GM18907 (cell line): ENCODE data around the gene FGFR3.

Experiments
- ATAC-seq: cut with Tn5 transposase; IDR thresholded peaks from one replicate; pipeline ENCODE4 v1.9.1; 2021; ENCODE audit warnings: mild to moderate bottlenecking, moderate library complexity; ENCODE audit not compliant: unreplicated experiment

Gene FGFR3

DNA sequence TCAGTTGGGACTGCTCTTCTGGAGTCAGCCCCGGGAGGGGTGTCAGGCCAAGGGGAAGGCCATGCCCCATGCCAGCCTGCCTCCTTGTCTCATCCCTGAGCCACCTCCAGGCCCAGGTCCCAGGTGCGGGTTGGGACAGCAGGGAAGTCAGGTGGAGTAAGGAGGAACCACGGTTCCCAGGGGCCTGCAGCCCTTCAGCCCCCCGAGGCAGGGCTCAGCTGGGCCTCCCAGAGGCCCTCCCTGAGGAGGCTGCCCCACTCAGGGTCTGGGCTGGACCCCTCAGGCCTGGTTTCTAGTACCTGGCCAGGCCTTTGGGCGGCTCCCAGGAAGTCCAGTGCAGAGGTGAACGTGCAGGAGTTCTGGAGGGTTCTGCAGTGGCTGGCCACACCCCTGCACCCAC, 23.4 kb upstream of the FGFR3 start:
- no peak for ATAC-seq

DNA sequence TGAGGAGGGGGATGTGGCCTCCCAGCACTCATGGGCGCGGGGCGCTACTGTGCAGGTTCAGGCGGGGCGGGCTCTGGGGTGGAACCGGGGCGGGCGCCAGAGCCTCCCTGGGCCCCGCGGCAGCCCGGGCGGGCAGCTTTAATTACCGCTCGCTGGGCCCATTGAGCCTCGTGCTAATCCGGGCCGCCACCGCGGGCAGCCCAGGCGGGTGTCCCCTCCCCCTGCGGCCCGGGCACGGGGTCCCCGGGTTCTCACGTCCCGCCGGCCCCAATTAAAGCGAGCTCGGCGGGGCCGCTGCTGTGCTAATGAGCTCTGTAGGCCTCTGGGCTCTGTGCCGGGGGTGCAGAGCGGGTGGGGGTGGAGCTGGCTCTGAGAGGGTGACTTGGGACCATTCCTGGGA, 22.8 kb upstream of the FGFR3 start:
- no peak for ATAC-seq

DNA sequence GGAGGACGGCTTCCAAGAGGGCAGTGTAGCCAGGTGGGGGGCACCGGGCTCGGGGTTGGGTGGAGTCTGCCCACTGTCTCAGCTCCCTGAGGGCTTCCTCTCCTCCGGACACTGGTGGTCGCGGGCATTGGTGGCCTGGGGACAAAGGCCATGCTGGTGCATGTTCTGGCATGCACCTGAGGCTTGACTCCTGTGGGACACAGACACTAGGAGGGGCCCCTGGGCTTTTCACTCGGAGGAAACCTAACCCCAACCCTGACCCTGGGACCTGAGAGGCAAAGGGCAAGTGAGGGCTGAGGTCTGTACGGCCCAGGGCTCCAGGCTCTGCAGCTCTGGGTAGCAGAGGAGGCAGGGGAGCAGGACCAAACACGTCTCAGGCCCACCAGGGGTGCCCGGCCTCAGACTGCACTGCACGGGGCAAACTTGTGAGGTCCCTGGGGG, 22.3 kb upstream of the FGFR3 start:
- no peak for ATAC-seq

DNA sequence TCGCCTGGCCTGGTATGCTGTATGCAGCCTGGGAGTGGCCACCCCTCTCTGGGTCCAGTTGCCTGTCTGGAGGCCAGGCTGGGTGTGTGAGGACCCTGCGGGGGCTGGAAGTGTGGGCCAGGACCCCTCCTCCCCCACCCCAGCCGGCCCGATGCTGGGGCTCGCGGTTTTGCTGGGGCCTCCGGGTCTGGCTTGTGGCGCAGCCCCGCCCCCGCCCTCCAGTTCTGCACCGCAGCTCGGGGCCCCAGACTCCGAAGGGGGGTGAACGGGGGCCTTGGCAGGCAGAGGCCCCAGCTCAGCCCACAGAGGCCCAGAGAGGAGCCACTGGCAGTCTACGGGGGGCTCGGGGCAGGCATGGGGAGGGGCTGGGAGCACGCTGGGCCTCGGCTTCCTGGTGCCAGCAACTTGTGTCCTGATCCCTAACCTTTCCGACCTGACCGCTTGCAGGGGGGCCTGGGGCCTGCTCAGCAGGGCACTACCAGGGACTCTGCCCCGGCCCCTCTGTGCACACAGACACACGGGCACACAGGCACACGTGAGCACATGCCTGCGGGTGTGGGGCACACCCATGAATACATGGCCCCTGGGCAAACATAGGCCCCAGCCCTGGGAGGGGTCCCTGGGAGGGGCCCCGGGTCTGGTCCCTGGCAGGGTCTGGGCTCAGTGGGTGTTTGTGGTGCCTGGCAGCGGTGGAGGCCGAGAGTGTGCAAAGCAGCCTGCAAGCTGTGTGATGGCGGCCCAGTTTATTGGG, 21.4 kb upstream of the FGFR3 start:
- no peak for ATAC-seq

DNA sequence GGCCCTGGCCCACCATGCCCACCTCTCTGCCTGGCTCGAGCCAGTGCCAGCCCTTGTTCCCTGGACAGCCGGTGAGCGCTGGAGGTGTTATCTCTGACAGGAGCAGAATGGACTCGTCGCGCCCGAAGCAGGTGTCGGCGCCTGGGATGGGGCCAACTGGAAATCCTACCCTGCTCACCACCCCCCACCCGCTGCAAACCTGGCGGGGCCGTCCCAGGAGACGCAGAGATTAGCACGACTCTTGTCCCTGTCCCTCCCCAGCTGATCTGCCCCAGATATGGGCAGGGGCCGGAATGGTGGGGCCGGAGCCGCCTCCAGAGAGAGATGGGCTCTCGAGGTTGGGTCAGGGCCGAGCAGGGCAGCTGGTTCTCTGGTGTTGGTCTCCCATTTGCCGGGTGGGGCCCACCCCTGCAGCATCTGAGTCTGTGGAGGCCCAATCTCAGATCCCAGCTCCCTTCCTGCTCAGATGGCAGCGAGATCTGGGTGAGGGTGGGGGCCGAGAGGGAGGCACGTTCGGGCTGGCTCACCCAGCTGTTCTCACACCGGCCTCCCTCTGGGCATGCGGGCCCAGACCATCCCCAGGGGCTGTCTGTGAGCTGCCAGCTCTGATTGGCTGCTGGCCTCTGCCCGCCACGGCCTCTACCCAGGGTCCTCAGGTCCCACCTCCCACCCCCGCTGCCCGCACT, 20.1 kb upstream of the FGFR3 start:
- no peak for ATAC-seq

DNA sequence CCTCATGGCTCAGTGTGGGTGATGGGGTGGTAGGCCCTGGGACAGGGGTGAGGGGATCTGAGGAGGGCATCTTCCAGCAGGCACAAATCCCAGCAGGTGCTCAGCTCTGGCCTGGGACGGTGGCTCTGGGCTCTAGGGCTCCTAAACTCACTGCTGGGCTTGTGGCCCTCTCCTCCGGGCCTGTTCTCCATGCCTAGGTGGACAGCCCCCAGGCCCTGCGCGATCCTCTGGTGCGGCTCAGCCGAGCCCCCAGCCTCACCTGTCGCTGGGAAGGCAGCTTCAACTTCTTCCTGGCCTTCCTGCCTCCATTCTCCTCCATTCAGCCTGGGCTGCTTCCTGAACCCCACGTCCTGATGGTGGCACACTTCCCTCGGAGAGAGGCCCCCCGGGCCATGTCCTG, 19.3 kb upstream of the FGFR3 start:
- no peak for ATAC-seq

DNA sequence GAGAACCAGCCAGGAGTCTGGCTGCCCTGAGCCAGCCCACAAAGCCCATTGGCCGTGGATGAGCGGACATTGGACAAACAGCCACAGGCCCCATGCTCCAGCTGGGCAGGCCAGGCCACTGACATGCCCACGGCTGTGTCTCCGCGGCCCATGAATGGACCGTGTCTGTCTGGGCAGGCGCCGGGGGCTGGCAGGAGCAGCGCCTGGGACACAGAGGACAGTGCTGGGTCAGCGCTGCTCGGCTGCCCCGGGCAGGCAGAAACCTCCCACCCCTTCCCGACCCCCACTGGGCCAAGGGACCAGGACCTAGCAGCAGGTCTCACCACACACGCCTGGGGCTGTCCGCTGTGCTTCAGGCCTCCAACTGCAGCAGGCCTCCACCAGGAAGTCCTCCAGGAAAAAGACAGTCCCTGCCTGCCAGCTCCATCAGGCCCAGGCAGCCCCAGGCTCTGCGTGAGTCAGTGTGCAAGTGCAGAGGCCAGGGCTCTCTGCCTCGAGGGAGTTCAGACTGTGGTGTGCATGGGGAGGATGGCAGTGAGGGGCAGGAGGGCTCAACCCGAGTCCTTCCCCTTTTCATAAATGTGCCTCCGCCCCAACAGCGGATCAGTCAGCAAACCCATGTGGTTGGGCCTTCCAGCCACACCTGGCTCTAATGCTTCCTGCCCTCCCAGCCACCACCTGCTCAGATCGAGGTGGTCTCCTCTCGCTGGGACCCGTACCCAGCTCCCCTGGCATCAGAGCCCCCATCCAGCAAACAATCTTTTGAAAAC, 17.2 kb upstream of the FGFR3 start:
- no peak for ATAC-seq

DNA sequence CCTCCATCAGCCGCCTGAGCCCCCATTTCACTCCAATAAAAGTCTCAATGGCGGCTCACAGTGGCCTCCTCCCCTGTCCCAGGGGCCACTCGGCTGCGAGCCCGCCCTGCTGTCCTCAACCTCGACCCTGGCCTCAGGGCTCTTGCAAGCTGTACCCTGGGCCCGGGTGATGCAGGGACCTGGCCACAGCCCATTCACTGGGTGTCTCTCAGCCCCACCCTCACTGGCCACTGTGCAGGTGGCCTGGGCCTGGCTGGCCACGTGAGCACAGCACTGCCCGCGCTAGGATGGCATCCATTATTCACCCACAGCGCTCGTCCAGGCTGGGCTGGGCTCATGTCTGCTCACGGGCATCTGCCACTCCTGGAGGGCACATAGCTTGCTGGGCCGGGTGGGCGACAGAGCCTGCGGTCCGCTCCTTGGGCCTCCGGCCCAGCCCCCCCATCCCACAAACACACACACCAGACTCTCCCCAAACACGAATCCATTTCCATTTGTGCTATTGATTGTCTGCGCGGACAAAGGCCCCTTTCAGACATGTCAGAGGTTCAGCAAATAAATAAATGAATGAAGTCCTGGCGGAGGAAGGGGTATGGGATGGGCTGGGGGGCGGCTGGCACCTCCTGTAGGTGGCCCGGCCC, 16.5 kb upstream of the FGFR3 start:
- no peak for ATAC-seq

DNA sequence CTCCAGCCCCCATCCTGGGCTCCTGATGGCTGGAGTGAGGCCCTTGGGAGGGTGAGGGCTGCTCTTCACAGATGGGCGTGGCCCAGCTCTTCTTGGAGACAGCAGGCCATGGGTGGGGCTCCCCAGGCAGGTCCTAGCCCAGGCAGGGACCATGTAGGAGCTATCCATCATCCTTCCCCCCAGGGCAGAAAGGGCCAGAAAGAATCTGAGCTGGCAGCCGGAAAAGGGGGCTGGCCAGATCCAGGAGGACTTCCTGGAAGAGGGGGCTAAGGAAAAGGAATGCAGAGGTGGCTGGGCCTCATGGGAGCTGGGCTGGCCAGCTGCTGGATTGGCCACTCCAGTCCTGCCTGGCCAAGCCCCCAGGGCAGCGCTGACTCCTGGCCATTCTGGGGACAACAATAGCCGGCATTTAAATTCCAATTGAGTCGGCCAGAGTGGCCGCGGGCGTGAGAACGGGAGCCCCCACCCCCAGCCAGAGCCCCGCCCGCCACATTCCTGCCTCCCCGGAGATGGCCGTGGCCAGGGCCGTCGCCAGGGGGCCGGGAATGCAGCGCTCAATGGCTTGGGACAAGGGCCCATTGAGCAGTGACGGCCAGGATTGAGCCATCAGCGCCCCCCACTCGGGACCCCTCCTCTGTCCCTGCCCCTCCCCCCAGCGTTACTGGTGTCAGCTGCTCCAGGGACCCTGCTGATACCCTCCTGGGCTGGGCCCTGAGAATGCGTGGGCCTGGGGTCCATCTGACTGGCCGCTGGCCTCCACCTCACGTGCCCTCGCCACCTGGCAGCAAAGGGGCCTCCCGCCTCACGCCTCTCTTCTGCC, 15.1 kb upstream of the FGFR3 start:
- ATAC-seq, result no peak

DNA sequence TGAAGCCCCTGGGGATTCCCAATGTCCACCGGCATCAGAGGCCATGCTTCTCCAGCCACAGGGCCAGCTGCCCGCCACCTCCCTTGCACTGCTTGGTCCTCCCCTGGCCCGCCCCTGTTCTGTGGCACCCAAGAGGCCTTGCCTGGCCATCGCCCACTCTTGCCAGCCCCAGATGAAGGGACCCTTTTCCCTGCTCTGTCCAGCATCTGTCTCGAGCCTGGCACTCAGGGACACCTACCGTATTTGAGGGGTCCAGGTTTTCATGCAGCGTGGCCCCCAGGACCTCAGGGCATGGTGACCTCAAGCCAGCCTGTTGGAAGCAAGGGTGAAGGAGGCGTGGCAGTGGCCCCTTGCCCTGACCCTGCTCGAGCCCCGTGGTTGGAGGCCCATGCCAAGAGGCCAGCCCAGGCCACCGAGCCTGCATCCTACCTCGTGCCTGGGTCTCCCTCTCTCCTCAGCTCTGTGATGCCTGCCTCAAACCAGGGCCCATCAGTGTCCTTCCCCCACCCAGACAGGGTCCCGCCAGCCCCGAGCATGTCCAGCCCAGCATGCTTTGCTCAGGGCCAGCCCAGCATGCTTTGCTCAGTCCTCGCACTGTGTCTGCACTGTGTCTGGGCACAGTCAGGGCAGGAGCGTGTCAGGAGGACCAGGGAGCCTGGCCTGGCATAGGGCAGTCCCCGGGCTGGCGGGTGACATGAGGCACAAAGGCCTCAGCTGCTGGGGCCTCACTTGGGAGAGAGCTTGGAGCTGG, 14.3 kb upstream of the FGFR3 start:
- no peak for ATAC-seq

DNA sequence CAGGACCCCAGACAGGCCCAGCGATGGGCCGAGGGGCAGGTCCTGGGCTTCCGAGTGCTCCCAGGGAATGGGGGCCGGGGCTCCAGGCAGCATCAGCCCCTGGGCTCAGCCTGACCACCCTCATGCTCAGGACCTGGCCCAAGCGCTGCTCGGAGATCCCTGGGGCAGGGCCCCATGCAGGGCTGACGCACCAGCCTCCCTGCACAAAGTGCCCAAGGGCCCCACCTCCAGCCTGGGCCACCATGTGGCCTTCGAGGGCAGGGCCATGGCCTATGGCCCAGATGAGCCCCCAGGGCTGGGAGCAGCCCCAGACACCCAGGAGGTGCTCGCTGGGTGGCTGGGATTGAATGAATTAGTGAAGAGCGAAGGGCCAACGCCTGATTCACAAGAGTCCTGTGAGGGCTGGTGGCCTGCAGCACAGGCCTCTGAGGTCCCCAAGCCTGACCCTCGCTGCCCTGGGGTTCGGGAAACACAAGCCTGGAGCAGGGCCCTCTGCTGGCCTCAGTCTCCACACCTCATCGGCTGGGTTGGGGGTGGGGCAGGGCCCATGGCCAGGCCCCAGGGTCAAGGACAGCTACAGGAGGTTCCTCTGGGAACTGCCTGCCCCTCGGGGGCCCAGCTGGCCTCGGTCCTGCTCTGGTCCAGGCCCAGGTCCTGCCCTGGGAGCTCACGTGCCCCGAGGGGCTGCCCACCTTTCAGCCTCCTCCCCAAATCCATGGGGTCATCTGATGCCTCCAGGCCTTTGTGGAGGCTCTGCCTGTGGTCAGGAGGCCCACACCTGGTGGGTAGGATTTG, 13.3 kb upstream of the FGFR3 start:
- no peak for ATAC-seq

DNA sequence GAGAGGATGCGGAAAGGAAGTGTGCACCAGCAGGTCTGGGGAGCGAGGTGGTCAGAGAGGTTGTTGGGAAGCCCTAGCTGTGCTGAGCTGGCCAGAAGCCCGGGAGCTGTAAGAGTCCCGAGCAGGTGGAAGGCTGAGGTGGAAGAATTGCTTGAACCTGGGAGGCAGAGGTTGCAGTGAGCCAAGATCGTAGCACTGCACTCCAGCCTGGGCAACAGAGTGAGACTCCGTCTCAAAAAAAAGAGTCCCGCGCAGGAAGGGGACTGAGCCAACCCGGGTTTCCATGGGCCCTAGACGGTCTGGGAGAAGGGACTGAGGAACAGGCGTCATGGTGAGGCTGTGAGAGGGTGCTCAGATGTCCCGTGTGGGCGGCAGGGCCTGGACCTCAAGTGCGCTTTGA, 12.7 kb upstream of the FGFR3 start:
- no peak for ATAC-seq

DNA sequence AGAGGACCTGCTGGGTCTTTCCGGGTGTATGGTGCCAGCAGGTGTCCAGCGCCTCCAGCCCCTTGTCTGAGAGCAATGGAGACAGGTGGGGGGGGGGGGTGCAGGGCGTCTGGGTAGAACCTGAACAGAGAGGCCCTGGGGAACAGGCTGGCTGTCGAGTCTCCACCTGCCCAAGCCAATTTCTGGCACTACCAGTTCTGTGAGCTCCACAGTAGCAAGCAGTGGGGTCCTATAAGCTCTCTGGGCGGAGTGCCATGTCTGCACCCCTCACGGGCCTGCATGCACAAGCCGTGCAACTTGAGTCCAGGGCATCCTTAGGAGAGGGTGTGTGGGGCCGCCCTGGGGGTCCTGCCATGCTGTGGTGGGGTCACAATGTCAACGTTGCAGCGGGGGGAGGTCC, 10.1 kb upstream of the FGFR3 start:
- ATAC-seq, result no peak

DNA sequence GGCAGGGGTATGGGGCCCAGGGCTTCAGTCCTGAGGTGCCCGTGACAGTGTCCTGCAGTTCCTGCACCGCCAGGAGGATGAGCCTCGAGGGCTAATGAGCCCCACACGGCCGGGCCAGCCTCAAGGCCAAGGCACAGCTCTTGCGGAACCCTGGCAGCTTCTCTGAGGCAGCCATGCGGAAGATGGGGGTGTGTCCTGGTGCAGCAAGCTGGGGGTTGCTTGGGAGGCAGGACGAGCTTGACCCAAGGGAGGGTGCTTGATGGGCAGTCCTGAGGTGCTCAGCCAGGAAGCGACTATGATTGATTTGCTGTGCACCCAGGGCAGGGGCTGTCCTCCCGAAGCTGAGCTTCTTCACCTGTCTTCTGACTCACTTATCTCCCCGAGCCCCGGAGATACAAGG, 9.1 kb upstream of the FGFR3 start:
- ATAC-seq, result no peak

DNA sequence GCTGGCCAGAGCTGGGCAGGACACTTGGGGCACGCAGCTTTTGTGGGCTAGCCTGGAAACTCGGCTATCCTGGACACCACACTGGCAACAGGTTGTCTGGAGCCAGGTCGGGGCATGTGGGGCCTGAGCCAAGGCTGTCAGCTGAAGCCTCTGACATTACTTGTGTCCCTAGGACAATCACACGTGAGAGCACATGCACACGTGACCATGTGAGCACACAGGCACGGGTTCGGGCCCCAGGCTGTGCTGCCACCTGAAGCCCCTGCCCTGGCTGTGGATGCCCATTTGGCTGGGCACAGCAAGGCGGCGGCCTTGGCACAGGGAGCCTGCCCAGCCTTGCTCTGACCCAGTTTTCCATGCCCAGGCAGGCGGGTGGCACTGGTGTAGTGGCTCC, 8.7 kb upstream of the FGFR3 start:
- no peak for ATAC-seq

DNA sequence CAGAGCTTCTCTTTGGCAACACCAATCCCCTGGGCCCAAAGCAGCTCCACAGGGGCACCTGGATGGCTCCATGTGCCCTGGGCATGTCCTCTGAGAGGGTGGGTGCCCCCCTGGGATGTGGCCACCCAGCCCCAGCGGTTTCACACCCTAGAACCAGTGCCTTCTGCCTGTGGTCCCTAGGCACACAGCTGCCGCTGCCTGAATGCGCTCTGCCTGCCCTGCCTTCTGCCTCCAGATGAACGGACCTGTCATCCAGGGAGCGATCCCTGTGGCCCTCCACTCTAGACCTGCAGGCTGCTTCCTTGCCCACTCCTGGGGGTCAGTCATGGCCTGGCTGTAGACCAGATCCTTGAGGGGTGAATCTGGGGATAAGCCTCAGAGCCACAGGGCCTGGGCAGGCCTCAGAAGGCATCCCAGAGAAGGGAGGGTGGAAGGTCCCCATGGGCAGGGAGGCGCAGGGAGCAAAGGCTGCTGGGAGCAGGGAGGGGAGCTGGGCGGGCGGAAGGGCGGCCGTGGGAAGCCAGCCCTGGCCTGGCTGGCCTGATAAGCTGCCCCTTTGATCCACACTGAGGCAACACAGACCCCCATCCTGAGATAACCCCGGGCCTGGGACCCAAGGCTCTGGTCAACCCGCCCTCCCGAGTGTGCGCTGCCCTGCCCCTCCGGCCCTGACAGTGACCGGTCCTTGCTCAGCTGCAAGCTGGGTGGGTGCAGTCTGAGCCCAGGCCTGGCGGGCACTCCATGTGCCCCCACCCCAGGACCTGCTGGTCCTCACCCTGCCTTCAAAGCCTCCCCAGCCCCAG, 8.1 kb upstream of the FGFR3 start:
- no peak for ATAC-seq

DNA sequence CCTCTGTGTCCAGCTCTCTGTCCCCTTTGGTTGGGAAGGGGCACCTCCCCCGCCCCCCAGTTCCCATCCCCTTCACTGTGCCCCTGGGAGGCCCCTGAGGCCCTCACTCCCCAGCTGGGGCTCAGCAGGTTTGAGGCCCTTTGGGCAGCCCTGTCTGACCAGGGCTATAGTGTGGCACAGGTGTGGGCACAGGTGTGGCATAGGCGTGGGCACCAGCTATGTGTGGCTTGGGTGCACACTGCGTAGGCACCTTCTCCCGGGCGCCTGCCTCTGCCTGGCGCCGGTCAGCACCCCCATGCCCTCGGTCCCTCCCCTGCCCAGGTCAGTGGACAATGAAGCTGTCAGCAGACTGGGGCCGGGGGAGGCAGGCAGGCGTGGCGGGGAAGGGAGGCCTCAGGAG, 7.5 kb upstream of the FGFR3 start:
- no peak for ATAC-seq
